GM18870 (cell line): ENCODE measurements around the gene CHCHD4.
"Not testable (repeated sequence)": the region's sequence is repeated elsewhere in the genome, so short reads cannot be mapped to it uniquely, and the experiment has no call there.

Experiments
- ATAC-seq: cut with Tn5 transposase; IDR thresholded peaks from one replicate; pipeline ENCODE4 v1.9.1; 2021; ENCODE audit warnings: moderate library complexity; ENCODE audit not compliant: unreplicated experiment

CHCHD4 gene

DNA sequence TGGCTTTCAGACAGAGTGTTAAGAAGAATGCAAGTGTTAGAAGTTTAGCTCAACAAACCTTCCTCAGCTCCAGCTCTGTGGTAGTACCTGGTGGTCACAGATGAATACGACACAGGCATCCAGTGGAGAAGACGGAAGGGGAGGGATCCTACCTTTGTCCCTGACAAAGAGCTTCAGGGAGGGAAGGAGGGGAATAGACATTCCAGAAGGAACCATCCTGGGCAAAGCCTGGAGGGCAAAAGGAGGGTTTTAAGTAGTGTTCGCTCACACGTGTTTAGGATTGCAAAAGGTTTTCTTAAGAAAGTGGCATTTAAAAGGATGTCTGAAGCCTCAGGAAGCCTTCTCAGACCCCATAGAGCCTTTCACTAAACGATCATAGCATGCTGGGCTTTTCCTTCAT is 2.8 kb downstream of the CHCHD4 start:
- no peak for ATAC-seq

DNA sequence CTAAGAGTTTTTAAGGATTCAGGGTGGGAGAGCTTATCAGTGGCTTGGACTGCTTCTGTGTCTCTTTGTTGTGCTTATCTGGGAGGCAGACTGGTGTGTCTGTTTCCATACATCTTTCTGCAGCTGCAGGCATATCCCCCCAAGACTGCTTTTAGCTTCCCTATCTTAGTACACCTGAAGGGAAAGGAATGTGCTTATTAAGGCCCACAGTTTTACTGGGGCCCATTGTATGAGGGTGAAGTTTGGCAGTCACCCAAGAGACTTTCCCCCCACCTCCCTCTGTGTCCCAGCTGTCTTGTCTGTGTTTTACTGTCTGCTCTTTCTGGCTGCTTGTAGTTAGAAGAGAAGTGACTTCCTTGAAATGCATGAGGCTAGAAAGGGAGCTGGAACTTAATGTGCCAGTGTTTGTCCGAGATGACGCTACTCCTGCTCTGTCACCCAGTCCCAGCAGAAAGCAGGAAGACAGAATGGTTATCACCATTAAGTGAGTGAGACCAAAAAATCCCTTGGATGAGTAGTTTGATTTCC is 3.7 kb downstream of the CHCHD4 start:
- not testable (repeated sequence) for ATAC-seq

DNA sequence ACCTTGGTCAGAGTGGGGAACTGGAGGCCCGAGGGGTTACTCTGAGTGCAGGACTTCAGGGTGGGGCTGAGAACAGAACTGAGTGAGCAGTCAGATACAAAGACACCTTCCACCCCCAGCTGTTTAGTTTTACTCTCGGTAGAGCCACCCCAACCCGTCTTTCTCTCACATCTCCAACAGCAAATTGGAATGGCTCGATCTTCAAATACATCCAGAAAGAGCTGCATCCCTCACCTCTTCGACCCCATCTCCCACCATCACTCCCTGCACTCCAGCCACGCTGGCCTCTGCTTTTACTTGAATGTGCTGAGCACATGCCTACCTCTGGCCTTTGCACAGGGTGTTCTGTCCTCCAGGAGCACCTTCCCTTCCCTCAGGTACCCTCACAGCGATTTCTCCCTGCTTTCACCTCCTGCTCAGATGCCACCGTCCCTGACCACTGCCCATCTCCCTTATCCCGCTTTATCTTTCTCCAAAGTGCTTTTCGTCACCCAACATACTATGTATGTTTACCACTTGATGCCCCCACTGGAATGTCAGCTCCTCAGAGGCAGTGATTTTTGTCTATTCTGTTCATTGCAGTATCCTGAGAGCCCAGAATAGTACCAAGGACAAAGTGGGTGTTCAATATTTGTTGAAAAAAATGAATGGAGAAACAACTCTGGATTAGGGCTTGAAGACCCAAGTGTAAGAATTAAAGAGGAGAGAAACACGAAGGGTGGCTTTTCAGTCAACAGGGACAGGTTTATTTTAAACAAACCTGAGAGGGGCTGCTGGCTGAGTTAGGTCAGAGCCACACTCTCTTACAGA is 4.4 kb downstream of the CHCHD4 start:
- ATAC-seq = no peak

DNA sequence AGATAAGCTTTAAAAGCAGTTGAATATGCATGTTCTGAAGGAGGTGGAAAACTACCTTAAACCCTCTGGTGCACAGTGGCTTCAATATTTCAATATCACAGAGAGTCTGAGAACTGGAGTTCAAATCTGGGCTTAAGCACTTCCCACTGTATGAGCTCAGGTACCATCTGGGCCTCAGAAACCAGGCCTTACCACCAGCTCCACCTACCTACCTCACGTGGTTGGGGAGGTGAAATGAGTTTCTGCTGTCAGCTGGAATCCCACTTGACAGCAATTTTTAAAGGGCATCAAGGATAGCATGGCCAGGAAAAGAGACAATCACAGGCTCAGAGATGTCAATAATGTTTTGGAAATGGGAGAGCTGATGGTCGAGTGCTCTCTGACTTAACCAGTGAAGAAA is 5.0 kb downstream of the CHCHD4 start:
- ATAC-seq = no peak

DNA sequence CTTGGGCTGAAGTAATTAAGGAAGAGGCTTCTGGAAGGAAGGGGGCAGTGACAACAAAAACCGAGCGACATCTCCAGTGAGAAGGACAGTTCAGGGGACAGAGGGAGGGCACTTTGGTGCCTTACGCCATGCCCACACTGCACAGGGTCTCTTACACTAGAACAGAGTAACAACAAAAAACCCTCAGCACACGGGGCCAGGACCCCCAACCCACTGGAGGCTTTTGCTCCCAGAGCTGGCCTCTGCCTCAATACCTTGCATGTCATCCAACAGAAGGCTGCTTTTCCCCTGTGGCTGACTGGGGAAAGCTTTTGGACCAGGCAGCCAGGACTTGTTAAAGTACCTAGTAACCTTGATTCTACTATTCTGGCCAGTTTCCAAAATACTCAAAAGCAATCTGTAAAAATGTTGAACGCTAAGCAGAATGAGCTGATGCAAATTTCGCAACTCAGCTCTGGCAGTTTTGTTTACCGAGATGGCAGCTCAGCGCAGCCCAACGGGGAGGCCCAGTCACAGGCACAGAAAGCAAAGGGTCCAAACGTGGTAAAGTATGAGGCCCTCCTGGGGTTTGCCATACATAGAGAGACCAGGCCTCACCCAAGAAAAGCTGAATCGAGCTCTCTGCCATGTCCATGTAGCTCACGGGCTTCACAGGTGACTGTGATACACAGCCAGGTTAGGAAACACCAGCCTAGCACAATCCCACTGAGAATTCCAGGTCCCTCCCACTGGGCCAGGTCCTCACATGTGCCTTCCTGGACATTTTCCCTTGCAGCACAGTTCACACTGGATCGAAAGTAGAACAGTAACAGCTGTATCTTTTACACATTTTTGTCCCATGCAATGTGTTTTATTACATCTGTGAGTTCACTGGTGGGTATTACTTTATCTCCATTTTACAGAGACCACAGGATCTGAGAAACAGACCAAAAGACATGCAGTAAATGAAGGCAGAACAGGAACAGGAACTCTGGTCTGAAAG is 6.0 kb downstream of the CHCHD4 start:
- no peak for ATAC-seq

DNA sequence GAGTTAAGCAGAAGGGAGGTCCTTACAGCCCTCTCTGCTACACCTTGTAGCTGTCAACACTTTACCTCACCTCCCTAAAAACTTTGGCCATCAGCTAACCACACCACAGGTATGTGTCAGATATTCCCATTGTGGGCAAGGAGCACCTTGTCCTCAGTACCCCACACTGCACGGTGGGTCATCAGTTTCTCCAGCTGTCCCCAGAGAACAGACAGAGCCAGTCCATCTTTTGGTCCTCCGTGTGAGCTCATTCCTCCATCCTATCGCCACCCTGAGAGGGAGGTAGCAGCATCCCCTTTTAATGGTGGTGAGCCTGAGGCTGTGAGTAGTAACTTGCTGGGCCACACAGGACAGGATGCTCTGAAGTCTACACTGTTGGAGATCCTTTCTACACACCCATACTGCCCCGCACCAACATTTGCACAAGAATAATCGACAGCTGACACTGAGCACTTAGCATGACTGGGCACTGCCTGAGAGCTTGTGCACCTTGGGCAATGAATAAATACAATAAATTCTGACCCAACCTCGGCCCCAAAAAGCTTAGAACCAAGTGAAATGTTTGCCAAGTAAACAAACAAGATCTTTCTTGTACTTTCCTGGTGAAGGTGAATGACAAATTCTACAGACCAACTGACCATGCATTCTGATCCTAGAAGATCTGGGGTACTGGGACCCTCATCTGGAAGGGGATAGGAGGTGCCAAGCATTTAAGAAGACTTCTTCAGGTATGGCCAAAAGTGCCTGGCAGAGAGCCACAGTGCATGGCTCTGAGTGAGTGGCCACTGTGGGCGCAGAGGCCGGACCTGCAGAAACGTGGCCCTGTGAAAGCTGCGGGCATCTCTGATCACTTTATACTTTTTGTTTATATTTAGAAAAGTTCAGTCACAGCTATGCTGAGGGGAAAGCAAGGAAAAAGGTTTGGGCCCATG is 6.9 kb downstream of the CHCHD4 start:
- no peak for ATAC-seq

DNA sequence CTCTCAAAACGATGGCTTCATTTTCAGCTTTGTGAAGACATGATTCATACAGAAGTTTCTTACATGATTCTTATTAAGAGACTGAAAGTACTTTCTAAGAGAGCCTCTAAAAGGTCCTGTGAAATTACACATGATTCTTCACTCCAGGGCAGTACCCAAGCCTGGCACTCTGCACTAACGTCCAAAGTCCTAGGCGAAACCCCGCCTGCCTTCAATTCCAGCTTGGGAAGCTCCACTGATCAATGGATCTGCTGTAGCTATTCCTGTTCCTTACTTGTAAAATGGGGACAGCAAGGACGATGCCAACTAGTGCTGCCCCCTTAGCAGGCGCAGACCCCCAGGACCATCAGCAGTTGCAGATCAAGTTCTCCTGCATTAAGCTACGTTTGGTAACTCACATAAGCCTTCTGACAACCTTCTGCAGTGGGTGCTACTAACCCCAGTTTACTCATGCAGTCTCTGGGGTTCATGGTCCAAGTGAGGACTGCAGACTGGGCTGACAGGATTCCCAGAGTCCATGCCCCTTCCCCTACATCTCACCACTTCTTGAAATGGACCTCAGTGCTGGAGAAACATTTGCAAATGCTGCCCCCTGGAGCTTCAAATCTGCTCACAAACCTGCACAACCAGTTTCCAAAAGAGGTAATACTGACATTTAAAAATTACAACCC is 10.6 kb downstream of the CHCHD4 start:
- ATAC-seq = no peak

DNA sequence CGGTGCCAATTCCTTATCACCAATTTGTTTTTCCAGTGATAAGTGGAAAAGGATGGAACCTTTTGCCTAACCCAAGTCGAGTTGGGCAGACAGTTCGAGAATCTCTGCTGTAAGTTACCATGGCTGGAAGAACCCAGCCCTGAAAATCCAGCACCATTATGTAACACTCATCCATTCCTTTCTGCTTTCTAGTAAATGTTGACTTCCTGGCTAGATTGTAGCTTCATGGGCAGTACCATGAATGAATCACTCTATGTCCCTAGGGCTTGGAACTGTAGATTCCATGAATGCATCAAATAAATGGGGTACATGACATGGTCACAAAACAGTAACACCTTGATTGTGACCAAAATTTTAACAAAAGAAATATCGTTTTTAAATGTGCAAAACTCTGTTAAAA is 14.0 kb downstream of the CHCHD4 start:
- ATAC-seq = no peak

DNA sequence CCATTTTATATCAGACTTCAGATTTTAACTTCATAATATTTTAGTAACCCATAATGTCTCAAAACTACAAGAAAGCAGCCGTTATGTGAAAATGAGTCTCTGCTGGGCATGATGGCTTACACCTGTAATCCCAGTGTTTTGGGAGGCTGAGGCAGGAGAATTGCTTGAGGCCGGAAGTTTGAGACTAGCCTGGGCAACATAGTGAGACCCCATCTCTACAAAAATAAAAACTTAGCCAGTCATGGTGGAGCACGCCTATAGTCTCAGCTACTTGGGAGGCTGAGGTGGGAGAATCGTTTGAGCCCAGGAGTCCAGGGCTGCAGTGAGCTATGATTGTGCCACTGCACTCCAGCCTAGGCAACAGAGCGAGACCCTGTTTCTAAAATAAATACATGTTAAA is 14.8 kb downstream of the CHCHD4 start:
- not testable (repeated sequence) for ATAC-seq

DNA sequence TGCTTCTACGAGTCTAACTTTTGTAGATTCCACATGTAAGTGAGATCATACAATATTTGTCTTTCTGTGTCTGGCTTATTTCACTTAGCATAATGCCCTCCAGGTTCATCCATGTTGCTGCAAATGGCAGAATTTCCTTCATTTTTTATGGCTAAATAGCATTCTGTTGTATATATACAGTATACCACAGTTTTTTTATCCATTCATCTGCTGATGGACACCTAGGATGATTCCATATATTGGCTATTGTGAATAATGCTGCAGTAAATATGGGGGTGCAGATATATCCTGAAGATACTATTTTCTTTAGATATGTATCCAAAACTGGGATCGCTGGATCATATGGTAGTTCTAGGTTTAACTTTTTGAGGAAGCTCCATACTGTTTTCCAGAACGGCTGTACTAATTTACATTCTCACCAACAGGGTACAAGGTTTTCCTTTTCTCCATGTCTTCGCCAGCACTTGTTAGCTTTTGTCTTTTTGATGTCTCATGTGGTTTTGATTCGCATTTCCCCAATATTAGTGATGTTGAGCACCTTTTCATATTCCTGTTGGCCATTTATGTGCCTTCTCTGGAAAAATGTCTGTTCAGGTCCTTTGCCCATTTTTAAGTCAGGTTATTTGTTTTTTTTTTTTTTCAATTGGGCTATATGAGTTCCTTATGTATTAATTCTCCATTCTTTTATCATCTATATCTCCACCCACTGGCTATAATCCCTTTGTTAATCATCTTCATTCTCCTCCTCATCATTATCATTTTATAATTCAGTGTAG is 26.9 kb downstream of the CHCHD4 start:
- no peak for ATAC-seq

DNA sequence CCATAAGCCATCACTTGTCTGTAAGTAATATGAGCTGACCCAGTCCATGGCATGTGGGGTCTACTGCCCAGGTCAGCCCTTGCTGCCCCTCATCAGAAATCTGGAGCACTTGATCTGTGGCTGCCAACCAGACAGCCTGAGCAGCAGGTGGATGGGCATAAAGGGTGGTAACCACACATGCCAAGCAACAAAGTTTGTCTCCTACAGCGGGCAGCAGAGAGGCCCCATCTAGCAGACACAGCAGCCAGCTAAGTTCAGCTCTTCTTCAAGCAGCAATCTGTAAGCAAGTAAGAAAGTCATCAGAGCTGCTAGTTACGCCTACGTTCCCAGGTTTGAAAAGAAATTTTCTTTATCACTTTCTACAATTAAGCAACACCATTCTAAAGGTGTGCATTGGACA is 27.9 kb downstream of the CHCHD4 start:
- no peak for ATAC-seq

DNA sequence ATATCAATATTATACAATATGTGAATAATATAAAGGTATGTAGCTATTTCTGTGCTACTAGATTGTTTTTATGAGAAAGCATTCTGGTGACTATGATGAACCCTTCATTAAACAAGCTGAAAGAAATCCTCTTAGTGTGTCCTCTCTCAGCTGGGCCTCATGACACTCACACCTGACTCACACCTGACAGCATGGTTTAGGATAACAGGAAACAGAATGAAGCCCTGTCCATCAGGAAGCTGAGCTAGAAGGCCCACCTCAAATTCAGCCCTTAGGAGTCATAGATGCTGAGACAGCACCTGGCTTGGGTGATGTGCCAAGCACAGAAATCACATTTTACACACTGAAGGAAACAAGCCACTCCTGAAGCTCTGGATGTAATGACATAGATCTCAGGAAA is 30.8 kb downstream of the CHCHD4 start:
- ATAC-seq = no peak

DNA sequence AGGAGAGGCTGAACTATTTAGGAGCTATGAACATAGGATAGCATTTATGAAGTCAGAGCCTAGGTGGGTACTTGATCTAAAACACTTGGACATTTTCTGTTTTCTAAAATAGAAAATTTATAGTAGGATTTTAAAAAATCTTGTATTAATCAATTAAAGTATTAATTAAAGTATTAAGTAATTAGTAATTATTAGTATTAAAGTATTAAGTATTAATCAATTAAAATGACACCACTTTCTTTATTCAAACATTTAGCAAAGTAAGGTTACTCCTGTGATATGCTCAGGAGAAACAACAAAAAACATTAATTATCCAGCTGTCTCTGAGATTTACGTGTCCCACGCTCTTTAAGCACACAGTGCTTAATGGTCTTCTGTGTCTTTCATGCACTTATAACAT is 32.2 kb downstream of the CHCHD4 start:
- ATAC-seq = no peak

DNA sequence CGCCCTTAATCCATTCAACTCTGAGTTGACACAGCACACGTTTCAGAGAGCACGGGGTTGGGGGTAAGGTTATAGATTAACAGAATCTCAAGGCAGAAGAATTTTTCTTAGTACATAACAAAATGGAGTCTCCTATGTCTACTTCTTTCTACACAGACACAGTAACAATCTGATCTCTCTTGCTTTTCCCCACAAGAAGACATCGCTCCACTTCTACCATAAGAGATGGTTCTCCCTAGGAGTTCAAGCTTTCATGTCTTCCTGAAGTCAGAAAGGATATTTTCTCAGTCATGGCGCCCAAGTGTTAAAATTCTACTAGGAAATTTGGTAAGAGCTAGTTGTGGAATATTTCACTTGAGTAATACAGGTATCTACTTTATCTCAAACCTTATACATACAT is 32.7 kb downstream of the CHCHD4 start:
- not testable (repeated sequence) for ATAC-seq

DNA sequence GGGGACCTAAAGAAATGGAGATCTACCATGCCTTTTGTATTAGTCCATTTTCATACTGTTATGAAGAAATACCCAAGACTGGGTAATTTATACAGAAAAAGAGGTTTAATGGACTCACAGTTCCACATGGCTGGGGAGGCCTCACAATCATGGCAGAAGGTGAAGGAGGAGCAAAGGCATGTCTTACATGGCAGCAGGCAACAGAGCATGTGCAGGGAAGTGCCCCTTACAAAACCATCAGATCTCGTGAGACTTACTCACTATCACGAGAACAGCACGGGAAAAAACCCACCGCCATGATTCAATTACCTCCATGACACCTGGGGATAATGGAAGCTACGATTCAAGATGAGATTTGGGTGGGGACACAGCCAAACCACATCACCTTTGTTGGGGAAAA is 37.2 kb downstream of the CHCHD4 start:
- ATAC-seq = not testable (repeated sequence)

DNA sequence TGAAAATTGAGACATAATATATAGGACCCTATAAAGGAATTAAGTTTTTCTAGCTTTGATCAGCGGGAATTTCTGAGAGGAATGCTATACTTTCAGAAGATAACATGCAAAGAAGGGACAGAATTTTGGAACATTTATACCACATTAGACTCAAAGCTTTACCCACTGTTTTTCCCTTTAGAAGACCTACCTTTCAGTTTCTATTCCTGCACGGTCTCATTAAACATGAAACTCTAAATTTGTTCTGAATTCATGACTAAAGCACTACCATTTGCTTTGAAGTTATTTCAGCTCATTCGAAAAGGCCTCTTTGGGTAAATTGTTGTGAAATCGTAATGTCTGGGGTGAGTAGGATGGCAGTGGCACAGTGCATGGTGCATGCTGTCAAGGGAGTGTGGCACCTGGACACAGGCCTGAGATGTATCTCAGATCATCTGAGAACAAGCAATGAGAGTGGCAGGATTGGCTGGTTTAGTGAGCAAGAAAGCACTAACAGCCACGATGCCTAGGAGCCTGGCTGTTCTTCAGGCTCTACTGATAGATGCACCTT is 42.5 kb downstream of the CHCHD4 start:
- ATAC-seq = no peak

DNA sequence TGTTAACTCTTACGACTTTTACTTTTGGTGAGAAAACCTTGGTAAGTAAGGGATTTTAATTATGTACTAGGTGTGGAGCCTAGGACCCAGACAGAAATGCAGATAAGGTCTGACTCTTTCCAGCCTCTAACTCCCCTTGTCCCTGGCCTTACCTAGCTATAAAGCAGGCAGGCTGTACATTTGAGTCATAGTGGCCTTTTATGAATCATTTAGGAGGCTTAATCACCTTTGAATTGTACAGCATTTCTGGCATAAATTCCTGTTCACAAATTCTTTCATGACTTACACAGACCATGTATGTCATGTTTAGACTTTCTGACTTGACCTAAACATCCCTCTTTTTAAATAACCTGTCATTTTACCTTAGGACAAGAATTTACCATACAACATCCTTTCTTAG is 47.4 kb downstream of the CHCHD4 start:
- no peak for ATAC-seq

DNA sequence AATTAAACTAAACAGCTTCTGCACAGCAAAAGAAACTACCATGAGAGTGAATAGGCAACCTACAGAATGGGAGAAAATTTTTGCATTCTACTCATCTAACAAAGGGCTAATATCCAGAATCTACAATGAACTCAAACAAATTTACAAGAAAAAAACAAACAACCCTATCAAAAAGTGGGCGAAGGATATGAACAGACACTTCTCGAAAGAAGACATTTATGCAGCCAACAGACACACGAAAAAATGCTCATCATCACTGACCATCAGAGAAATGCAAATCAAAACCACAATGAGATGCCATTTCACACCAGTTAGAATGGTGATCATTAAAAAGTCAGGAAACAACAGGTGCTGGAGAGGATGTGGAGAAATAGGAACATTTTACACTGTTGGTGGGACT is 49.4 kb downstream of the CHCHD4 start:
- ATAC-seq = not testable (repeated sequence)

DNA sequence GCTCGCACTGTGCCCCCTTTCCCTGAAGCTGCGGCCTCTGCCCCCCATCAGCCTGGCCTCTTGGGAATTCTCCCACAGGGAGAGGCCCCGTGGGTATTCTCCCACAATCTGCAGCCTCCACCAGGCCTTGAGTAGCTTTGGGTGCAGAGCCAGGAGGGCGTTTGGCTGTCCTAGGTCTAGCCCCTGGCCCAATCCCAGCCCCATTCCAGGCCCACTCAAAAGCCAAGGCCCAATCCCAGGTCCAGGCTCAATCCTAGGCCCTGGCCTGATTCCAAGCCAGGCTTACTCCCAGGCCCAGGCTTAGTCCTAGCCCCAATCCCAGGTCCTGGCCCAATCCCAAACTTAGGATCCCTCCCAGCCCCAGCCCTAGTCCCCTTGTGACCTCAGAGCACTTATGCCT is 59.8 kb downstream of the CHCHD4 start:
- ATAC-seq = no peak
